GM18909 (cell line): ENCODE results near the gene SUPV3L1.
A peak's percentile ranks its signal among the peaks of the same experiment; 100 is the strongest.

Experiments
- ATAC-seq: cut with Tn5 transposase; IDR thresholded peaks from one replicate; pipeline ENCODE4 v1.9.1; 2021; ENCODE audit warnings: mild to moderate bottlenecking; ENCODE audit not compliant: unreplicated experiment, poor library complexity

Gene SUPV3L1

DNA sequence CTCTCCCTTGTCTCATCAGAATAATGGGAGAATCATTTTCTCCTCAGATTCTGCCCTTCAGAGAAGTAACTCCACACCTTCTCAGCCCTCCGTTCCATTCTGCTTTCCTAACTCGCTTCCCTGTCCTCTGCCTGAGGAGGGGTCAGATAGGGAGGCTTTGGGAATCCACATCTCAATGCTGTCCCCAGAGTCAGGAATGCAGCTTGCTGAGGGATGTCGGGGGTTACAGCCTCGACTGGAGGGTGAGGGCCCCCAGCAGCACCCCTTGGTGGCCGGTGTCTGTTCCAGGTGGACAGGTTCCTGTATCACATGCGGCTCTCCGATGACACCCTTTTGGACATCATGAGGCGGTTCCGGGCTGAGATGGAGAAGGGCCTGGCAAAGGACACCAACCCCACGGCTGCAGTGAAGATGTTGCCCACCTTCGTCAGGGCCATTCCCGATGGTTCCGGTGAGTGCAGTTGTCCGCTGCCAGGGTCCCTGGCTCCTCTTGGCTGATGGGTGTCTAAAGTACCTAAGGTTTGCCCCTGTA, 47.0 kb downstream of the SUPV3L1 start:
- ATAC-seq: no peak

GRCh38 chr10:69228151-69228550, 48.1 kb downstream of the SUPV3L1 start:
- ATAC-seq: no peak

DNA sequence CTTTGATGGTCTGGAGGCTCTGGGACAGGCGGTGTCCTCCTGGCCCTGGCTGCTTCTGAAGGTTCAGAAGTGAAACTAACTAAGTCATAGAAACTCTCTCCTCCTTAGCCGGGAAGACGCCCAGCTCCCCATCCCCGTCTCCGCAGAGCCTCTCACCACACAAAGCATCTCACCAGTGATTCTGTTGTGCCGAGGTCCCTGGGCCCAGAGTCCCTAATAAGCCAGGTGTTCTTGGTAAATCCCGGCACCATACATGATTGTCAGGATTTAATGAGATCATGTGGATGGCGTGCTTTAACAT, 49.5 kb downstream of the SUPV3L1 start:
- no peak for ATAC-seq

- ATAC-seq: no peak
Observed at GRCh38 chr10:69230128-69230527, 50.1 kb downstream of the SUPV3L1 start.

GRCh38 chr10:69232252-69232651, 52.2 kb downstream of the SUPV3L1 start:
- no peak for ATAC-seq

DNA sequence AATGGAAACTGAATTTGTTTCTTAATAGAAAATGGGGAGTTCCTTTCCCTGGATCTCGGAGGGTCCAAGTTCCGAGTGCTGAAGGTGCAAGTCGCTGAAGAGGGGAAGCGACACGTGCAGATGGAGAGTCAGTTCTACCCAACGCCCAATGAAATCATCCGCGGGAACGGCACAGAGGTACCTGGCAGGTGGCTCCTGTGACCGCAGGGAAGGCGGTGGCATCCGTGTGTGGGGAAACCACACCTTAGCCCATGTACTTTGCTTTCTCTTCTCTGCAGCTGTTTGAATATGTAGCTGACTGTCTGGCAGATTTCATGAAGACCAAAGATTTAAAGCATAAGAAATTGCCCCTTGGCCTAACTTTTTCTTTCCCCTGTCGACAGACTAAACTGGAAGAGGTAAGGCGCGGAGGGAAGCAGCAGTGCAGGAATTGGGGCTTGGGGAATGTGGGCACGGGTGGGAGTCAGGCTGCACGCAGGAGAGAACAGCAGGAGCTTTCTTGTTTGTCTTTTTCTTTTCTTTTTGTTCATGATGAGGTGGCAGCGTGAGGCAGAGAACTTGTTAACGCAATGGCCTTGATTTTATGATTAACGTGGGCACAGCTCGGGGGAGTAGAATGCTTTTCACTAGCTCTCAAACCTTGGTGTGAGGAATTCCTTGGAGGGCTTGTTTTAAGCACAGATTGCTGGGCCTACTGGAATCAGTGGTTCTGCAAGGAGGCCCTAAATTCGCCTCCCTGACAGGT, 52.9 kb downstream of the SUPV3L1 start:
- no peak for ATAC-seq

GRCh38 chr10:69234447-69234846, 54.4 kb downstream of the SUPV3L1 start:
- no peak for ATAC-seq

DNA sequence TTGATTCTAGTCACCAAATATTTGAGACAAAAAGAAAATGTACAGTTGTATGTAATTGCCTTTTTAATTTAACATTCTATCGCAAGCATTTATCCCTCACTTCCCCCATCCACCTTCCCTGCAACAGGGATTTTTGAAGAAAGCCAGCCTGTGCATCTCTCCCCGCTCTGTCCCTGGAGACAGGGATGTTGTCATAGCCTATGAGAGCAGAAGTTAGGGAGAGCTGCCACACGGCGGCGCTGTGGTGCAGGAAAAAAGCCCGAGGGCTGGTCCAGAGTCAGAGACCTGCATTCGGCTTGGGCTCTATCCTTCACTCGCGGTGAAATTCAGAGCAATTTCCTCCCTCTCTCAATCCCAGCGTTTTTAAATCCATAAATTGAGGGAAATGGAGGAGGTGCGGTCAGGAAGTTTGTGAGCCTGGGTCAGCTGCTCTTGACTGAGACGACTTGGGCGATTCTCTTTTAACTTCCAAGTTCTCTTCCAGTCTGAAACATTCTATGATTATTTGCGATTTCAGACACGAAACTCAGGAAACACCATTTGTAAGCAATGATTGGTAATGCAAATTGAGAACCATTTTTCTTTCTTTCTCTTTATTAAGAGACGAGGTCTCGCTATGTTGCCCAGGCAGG, 57.6 kb downstream of the SUPV3L1 start:
- peak; percentile 86 for ATAC-seq

- ATAC-seq: no peak
Observed at GRCh38 chr10:69239136-69239535, 59.1 kb downstream of the SUPV3L1 start.

DNA sequence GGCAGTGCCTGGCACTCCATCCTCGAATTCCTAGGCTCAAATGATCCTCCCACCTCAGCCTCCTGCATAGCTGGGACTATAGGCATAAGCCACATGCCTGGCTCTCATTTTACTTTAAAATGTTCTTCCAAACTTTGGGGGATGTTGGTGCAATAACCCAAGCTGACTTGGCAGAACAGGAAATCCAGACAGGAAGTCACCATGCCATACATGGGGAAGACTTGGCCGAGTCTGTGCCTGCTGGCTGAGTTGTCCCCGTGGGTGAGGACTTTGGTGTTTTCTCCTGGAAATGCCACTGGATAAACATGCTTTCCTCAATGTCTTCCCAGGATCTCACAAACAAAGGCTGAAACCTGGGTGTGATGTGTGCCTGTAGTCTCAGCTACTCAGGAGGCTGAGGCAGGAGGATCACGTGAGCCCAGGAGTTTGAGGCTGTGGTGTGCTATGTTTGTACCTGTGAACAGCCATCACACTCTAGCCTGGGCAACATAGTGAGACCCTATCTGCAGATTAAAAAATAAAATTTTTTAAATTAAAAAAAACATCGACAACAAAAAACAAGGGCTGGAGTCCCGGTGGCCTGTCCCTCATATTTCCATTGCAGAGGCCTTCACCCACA, 59.9 kb downstream of the SUPV3L1 start:
- no peak for ATAC-seq

GRCh38 chr10:69240455-69240854, 60.4 kb downstream of the SUPV3L1 start:
- ATAC-seq: no peak

DNA sequence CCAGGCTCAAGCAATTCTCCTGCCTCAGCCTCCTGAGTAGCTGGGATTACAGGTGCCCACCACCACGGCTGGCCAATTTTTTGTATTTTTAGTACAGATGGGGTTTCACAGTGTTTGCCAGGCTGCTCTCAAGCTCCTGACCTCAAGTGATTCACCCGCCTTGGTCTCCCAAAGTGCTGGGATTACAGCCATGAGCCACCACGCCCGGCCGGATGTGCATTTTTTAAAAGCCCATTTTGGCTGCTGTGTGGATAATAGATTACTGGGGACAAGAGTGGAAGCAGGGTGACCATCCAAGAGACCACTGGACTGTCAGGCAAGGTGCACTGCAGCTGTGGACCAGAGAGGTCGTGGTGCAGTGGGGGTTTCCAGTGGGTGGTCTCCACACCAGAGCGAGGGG, 61.5 kb downstream of the SUPV3L1 start:
- ATAC-seq: no peak

DNA sequence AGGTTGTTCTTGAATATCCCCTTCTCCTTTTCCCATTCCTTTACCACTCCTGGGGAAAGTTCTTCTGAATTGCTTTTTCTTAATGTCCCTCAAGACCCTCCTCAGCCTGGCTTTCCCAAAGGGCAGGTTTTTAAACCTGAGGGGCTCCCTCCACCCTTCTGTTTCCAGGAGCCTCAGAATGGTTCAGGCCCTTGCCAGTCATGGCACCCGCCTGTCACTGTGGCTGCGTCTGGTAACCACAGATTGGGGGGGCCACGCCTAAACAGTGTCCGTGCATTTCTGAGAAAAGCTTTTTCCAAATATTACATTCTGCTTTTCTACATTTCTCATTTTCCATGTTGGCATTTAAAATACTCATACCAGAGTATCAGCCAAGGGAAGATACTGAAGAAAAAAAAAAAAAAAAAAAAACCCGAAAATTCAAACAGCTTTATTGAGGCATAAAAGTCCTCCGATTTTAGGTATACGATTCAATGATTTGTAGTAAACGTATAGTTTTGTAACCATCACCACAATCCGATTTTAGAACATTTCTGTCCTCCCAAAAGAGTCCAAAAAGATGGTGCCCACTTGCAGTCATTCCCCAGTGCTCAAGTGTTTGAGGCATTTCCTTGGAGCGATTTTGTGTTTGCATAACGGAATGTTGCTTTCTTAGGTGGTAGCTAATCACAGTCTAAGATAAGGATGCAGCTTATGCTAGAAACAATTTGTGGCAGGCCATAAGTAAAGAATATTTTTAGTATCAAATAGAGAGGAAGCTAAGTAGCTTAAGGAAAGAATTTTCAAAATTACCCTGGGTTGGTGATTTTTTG, 62.2 kb downstream of the SUPV3L1 start:
- no peak for ATAC-seq

DNA sequence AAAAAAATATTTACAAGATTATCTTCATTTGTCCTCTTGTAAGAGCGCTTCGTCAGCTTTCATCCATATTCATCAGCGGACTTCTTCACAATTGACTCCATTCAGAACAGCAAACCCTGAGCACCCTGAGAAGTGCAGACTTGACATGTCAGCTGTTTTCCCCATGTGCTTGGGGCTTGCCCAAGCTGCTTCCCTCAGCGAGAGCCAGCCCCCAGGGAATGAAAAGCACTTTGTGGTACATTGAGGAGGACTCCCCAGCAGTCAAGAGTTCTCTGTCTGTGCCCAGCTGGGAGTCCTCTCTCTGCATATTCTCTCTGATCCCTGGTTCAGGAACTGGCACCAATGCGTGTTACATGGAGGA, 62.8 kb downstream of the SUPV3L1 start:
- no peak for ATAC-seq

- ATAC-seq: no peak
Observed at GRCh38 chr10:69243817-69244216, 63.8 kb downstream of the SUPV3L1 start.

DNA sequence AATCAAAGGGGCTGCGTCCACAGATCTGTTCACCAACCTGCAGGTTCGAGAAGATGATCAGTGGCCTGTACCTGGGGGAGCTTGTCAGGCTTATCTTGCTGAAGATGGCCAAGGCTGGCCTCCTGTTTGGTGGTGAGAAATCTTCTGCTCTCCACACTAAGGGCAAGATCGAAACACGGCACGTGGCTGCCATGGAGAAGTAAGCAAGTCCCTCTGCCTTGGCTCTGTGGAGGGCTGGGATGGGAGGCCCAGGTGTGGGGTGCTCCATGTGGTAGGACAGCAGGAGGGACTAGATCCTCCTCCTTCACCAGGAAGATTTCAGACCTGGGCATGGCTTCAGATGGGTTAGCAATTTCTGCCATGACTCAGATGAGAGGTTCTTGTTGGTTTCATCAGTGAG, 66.0 kb downstream of the SUPV3L1 start:
- no peak for ATAC-seq

DNA sequence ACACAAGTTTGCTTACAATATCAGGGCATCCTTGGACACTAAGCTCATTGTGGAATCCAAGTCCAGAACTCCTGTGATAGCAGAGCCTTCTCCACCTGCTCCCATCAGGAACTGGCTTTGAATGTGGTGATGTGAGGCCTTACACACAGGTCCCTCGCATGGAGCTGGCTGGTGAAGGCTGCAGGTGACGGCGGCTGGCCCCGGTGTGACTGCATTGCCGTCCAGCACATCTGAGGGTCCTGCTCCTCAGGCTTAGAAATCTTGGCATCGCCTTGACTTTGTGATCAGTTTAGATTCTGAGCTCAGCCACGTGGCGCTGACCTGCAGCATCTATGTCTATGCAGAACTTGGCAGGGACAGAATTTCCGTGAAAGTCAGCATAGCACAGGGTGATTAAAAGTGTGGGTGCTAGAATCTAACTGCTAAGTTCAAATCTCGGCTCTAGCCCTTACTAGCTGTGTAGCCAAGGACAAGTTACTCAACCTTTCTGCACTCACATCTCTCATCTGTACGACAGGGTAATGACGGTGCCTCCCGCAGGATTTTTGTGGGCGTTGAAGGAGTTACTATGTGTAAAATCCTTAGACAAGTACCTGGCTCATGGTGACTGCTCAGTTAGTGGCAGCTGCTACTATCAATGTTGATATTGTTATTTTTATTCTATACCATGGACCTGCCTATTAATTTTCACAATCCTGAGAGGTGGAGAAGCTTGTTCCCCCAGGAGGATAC, 66.7 kb downstream of the SUPV3L1 start:
- ATAC-seq: no peak

DNA sequence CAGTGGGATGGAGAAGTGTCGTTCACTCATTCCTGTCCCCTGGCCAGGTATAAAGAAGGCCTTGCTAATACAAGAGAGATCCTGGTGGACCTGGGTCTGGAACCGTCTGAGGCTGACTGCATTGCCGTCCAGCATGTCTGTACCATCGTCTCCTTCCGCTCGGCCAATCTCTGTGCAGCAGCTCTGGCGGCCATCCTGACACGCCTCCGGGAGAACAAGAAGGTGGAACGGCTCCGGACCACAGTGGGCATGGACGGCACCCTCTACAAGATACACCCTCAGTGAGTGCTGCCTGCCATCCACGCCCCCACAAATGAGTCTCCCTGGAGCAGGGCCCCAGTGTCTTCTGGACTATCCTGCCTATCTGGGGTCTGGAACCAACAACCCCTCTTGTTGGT, 67.3 kb downstream of the SUPV3L1 start:
- no peak for ATAC-seq

GRCh38 chr10:69248117-69248730, 68.2 kb downstream of the SUPV3L1 start:
- ATAC-seq: no peak

DNA sequence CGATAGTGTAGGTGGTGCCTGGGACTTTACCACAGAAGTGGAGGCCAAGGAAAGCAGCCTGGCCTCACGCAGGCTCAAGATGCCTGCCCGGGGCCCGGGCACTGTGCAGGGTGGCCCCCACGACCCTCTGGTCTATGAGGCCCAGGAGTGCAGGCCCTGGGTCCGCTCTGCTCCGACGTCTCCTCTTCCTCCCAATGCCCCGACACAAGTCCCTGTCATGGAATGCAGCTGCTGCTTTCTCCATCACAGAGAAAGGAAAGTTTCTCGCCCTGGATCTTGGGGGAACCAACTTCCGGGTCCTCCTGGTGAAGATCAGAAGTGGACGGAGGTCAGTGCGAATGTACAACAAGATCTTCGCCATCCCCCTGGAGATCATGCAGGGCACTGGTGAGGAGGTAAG, 70.0 kb downstream of the SUPV3L1 start:
- ATAC-seq: no peak
